ENCODE measurements around the gene OR2B2.
A peak's percentile ranks its signal among the peaks of the same experiment; 100 is the strongest.

Gene OR2B2

DNA sequence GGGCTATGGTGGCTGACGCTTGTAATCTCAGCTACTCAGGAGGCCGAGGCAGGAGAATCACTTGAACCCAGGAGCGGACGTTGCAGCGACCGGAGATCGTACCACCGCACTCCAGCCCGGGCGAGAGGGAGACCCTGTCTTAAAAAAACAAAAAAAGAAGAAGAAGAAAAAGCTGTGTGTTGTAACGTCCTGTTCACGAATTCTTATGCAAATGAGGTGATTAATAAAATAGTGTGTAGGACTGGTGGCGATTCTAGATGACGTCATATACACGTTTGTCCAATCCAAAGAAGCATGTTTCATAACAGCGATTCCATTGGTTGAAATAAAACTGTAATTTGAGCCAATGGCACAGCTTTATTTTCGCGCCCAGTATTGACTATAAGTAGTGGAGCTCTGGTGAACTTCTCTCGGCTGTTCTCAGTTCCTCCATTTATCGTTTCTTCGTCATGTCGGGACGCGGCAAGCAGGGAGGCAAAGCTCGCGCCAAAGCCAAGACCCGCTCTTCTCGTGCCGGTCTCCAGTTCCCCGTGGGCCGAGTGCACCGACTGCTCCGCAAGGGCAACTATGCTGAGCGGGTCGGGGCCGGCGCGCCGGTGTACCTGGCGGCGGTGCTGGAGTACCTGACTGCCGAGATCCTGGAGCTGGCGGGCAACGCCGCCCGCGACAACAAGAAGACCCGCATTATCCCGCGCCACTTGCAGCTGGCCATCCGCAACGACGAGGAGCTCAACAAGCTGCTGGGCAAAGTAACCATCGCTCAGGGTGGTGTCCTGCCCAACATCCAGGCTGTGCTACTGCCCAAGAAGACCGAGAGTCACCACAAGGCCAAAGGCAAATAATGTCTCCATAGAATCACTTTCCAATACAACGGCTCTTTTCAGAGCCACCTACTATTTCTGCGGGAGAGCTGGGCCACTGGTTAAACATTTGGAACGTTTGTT, 47.0 kb downstream of the OR2B2 start (continued):
- TF ChIP-seq, protein P1, sequence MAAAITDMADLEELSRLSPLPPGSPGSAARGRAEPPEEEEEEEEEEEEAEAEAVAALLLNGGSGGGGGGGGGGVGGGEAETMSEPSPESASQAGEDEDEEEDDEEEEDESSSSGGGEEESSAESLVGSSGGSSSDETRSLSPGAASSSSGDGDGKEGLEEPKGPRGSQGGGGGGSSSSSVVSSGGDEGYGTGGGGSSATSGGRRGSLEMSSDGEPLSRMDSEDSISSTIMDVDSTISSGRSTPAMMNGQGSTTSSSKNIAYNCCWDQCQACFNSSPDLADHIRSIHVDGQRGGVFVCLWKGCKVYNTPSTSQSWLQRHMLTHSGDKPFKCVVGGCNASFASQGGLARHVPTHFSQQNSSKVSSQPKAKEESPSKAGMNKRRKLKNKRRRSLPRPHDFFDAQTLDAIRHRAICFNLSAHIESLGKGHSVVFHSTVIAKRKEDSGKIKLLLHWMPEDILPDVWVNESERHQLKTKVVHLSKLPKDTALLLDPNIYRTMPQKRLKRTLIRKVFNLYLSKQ (tag by site-specific recombination; IDR thresholded peaks at IDR 0.05; ENCODE audit: borderline replicate concordance): no peak
- TF ChIP-seq ZNF555 (tag by site-specific recombination; conservative IDR thresholded peaks at IDR 0.05) (no peak), ZNF404 (tag by site-specific recombination; IDR thresholded peaks at IDR 0.05) (no peak), ZNF114 (tag by site-specific recombination; IDR thresholded peaks at IDR 0.05) (no peak), OSR2 (tag by site-specific recombination; IDR thresholded peaks at IDR 0.05) (no peak), ZNF10 (tag by site-specific recombination; IDR thresholded peaks at IDR 0.05) (no peak), GLI2 (tag by site-specific recombination; IDR thresholded peaks at IDR 0.05; ENCODE audit: borderline replicate concordance, low read depth) (no peak), ZNF843 (tag by site-specific recombination; IDR thresholded peaks at IDR 0.05) (no peak), ZNF701 (tag by site-specific recombination; IDR thresholded peaks at IDR 0.05) (no peak), ZSCAN16 (tag by site-specific recombination; IDR thresholded peaks at IDR 0.05) (no peak), GFI1B (tag by site-specific recombination; IDR thresholded peaks at IDR 0.05) (no peak), HOXA7 (CRISPR knock-in tag; IDR thresholded peaks at IDR 0.05; ENCODE audit: borderline replicate concordance) (no peak), ZNF529 (tag by site-specific recombination; IDR thresholded peaks at IDR 0.05; ENCODE audit: insufficient replicate concordance) (no peak), ZNF585B (tag by site-specific recombination; IDR thresholded peaks at IDR 0.05) (no peak), ZNF48 (tag by site-specific recombination; IDR thresholded peaks at IDR 0.05) (no peak), ZNF664 (tag by site-specific recombination; IDR thresholded peaks at IDR 0.05) (no peak), ZNF785 (tag by site-specific recombination; IDR thresholded peaks at IDR 0.05) (no peak)
- TF ChIP-seq, protein P2, sequence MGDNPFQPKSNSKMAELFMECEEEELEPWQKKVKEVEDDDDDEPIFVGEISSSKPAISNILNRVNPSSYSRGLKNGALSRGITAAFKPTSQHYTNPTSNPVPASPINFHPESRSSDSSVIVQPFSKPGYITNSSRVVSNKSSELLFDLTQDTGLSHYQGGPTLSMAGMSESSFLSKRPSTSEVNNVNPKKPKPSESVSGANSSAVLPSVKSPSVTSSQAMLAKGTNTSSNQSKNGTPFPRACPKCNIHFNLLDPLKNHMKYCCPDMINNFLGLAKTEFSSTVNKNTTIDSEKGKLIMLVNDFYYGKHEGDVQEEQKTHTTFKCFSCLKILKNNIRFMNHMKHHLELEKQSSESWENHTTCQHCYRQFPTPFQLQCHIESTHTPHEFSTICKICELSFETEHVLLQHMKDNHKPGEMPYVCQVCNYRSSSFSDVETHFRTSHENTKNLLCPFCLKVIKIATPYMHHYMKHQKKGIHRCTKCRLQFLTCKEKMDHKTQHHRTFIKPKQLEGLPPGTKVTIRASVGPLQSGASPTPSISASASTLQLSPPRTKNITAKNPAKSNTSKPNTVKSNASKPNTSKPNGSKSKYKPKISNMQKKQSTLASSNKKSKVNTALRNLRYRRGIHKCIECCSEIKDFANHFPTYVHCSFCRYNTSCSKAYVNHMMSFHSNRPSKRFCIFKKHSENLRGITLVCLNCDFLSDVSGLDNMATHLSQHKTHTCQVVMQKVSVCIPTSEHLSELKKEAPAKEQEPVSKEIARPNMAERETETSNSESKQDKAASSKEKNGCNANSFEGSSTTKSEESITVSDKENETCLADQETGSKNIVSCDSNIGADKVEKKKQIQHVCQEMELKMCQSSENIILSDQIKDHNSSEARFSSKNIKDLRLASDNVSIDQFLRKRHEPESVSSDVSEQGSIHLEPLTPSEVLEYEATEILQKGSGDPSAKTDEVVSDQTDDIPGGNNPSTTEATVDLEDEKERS (tag by site-specific recombination; IDR thresholded peaks at IDR 0.05): no peak
- TF ChIP-seq, protein P3, sequence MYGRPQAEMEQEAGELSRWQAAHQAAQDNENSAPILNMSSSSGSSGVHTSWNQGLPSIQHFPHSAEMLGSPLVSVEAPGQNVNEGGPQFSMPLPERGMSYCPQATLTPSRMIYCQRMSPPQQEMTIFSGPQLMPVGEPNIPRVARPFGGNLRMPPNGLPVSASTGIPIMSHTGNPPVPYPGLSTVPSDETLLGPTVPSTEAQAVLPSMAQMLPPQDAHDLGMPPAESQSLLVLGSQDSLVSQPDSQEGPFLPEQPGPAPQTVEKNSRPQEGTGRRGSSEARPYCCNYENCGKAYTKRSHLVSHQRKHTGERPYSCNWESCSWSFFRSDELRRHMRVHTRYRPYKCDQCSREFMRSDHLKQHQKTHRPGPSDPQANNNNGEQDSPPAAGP (tag by site-specific recombination; IDR thresholded peaks at IDR 0.05): no peak
- TF ChIP-seq, protein P4, sequence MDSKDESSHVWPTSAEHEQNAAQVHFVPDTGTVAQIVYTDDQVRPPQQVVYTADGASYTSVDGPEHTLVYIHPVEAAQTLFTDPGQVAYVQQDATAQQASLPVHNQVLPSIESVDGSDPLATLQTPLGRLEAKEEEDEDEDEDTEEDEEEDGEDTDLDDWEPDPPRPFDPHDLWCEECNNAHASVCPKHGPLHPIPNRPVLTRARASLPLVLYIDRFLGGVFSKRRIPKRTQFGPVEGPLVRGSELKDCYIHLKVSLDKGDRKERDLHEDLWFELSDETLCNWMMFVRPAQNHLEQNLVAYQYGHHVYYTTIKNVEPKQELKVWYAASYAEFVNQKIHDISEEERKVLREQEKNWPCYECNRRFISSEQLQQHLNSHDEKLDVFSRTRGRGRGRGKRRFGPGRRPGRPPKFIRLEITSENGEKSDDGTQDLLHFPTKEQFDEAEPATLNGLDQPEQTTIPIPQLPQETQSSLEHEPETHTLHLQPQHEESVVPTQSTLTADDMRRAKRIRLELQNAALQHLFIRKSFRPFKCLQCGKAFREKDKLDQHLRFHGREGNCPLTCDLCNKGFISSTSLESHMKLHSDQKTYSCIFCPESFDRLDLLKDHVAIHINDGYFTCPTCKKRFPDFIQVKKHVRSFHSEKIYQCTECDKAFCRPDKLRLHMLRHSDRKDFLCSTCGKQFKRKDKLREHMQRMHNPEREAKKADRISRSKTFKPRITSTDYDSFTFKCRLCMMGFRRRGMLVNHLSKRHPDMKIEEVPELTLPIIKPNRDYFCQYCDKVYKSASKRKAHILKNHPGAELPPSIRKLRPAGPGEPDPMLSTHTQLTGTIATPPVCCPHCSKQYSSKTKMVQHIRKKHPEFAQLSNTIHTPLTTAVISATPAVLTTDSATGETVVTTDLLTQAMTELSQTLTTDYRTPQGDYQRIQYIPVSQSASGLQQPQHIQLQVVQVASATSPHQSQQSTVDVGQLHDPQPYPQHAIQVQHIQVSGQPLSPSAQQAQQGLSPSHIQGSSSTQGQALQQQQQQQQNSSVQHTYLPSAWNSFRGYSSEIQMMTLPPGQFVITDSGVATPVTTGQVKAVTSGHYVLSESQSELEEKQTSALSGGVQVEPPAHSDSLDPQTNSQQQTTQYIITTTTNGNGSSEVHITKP (tag by site-specific recombination; IDR thresholded peaks at IDR 0.05): peak; percentile 37; the same call in 1 of the 2 replicates
- TF ChIP-seq, protein P5, sequence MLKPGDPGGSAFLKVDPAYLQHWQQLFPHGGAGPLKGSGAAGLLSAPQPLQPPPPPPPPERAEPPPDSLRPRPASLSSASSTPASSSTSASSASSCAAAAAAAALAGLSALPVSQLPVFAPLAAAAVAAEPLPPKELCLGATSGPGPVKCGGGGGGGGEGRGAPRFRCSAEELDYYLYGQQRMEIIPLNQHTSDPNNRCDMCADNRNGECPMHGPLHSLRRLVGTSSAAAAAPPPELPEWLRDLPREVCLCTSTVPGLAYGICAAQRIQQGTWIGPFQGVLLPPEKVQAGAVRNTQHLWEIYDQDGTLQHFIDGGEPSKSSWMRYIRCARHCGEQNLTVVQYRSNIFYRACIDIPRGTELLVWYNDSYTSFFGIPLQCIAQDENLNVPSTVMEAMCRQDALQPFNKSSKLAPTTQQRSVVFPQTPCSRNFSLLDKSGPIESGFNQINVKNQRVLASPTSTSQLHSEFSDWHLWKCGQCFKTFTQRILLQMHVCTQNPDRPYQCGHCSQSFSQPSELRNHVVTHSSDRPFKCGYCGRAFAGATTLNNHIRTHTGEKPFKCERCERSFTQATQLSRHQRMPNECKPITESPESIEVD (tag by site-specific recombination; IDR thresholded peaks at IDR 0.05): no peak
- TF ChIP-seq, protein P6, sequence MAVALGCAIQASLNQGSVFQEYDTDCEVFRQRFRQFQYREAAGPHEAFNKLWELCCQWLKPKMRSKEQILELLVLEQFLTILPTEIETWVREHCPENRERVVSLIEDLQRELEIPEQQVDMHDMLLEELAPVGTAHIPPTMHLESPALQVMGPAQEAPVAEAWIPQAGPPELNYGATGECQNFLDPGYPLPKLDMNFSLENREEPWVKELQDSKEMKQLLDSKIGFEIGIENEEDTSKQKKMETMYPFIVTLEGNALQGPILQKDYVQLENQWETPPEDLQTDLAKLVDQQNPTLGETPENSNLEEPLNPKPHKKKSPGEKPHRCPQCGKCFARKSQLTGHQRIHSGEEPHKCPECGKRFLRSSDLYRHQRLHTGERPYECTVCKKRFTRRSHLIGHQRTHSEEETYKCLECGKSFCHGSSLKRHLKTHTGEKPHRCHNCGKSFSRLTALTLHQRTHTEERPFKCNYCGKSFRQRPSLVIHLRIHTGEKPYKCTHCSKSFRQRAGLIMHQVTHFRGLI (tag by site-specific recombination; IDR thresholded peaks at IDR 0.05): no peak
- TF ChIP-seq, protein P7, sequence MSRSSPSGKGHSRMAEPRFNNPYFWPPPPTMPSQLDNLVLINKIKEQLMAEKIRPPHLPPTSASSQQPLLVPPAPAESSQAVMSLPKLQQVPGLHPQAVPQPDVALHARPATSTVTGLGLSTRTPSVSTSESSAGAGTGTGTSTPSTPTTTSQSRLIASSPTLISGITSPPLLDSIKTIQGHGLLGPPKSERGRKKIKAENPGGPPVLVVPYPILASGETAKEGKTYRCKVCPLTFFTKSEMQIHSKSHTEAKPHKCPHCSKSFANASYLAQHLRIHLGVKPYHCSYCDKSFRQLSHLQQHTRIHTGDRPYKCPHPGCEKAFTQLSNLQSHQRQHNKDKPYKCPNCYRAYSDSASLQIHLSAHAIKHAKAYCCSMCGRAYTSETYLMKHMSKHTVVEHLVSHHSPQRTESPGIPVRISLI (tag by site-specific recombination; IDR thresholded peaks at IDR 0.05): no peak

Data from HEK293 (cell line).